GM06990 (cell line): Measurements from ENCODE around the gene LPGAT1.

Source experiments
- DNase-seq: peaks from one replicate; pipeline ENCODE4 v3.0.0-alpha.2; 2011; ENCODE audit not compliant: insufficient read length; ENCODE audit errors: extremely low read depth
- H3K27me3 ChIP-seq: replicated peaks from 2 replicates; pipeline ENCODE4 v1.6.0; 2011; ENCODE audit warnings: low read length; ENCODE audit not compliant: control insufficient read depth, insufficient read depth
- H3K36me3 ChIP-seq: 2 replicates; pipeline ENCODE4 v1.5.1; 2011; ENCODE audit warnings: low read length; ENCODE audit not compliant: control insufficient read depth, insufficient read depth
- H3K4me3 ChIP-seq: replicated peaks from 2 replicates; pipeline ENCODE4 v1.5.1; 2011; ENCODE audit warnings: low read depth, mild to moderate bottlenecking, control low read depth, low read length
- CTCF ChIP-seq: IDR thresholded peaks from 2 replicates; pipeline ENCODE4 v1.5.1; 2011; ENCODE audit warnings: low read length, control low read depth, mild to moderate bottlenecking, inconsistent platforms; ENCODE audit not compliant: insufficient read depth, poor library complexity, severe bottlenecking

The LPGAT1 gene

GRCh38 chr1:211870156-211870555 is 39.6 kb upstream of the LPGAT1 start:
- Histone ChIP-seq H3K4me3 (no peak overlapping the region), H3K27me3 (no peaks in the 10 kb centered on the region), H3K36me3 (no peaks in the 10 kb centered on the region)
- DNase-seq: no peak
- TF ChIP-seq CTCF: no peak

- Histone ChIP-seq H3K4me3 (no peak overlapping the region), H3K27me3 (no peaks in the 10 kb centered on the region), H3K36me3 (no peaks in the 10 kb centered on the region)
- DNase-seq: no peak
- TF ChIP-seq CTCF: no peak
These were observed 34.6 kb upstream of the LPGAT1 start for GRCh38 chr1:211865180-211865579.

- Histone ChIP-seq H3K36me3 (no peaks in the 10 kb centered on the region), H3K27me3 (no peaks in the 10 kb centered on the region), H3K4me3 (no peak overlapping the region)
- TF ChIP-seq CTCF: no peak
- no peak for DNase-seq
These were observed 28.8 kb upstream of the LPGAT1 start for GRCh38 chr1:211859405-211859804.

- no peak overlapping the region for H3K4me3 ChIP-seq
- no peaks in the 10 kb centered on the region for H3K27me3 ChIP-seq
- TF ChIP-seq CTCF: no peak
- H3K36me3 ChIP-seq: no peaks in the 10 kb centered on the region
- DNase-seq: no peak
These were observed 20.6 kb upstream of the LPGAT1 start for GRCh38 chr1:211851174-211851573.

- Histone ChIP-seq H3K36me3 (no peaks in the 10 kb centered on the region), H3K27me3 (no peaks in the 10 kb centered on the region), H3K4me3 (no peak overlapping the region)
- TF ChIP-seq CTCF: no peak
- DNase-seq: no peak
These were observed 13.1 kb upstream of the LPGAT1 start for GRCh38 chr1:211843507-211844298.

GRCh38 chr1:211843018-211843417 is 12.5 kb upstream of the LPGAT1 start:
- H3K27me3 ChIP-seq: no peaks in the 10 kb centered on the region
- TF ChIP-seq CTCF: no peak
- no peaks in the 10 kb centered on the region for H3K36me3 ChIP-seq
- H3K4me3 ChIP-seq: no peak overlapping the region
- DNase-seq: no peak
